SK-N-MC (cell line): ENCODE data around the gene SOX8.
"Not testable (repeated sequence)": the region's sequence is repeated elsewhere in the genome, so short reads cannot be mapped to it uniquely, and the experiment has no call there.

Source experiments
- EZH2 ChIP-seq: fragments of 200-600 bp; sonication (generic); IDR thresholded peaks from one replicate; pipeline ENCODE4 v1.6.1; 2017; ENCODE audit warnings: antibody characterized with exemption
- POLR2AphosphoS5 ChIP-seq: IDR thresholded peaks from 2 replicates; pipeline ENCODE4 v1.6.1; 2012; ENCODE audit warnings: mild to moderate bottlenecking, low read depth, low read length, borderline replicate concordance

DNA sequence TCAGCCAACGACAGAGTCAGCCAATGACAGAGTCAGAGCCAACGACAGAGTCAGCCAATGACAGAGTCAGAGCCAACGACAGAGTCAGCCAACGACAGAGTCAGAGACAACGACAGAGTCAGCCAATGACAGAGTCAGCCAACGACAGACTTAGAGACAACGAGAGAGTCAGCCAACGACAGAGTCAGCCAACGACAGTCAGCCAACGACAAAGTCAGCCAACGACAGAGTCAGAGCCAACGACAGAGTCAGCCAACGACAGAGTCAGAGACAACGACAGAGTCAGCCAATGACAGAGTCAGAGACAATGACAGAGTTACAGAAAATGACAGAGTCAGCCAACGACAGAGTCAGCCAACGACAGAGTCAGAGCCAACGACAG is 33.7 kb upstream of the SOX8 start:
- TF ChIP-seq POLR2AphosphoS5, EZH2: not testable (repeated sequence)
